Measurements from ENCODE around the gene NCF2.

DNA sequence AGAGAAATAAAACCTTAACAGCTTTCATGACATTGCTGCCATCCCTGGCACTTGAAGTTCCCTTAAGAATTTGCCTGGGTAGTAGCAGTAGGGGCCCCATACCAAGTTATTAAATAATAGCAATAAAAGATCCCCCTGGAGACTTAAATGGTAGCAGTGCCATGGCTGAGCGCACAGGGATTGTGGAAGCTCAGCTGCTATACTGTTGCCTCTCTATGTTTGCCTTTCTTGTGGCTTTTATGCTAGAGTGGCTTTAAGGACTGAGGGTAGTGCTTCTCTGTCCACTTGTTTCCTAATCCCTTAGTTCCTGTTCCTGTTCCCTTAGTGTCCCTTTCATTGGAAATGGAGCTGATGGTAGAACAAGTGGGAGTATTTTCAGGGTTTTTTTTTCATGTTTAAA is 42.1 kb downstream of the NCF2 start:
- TF ChIP-seq, protein P1, sequence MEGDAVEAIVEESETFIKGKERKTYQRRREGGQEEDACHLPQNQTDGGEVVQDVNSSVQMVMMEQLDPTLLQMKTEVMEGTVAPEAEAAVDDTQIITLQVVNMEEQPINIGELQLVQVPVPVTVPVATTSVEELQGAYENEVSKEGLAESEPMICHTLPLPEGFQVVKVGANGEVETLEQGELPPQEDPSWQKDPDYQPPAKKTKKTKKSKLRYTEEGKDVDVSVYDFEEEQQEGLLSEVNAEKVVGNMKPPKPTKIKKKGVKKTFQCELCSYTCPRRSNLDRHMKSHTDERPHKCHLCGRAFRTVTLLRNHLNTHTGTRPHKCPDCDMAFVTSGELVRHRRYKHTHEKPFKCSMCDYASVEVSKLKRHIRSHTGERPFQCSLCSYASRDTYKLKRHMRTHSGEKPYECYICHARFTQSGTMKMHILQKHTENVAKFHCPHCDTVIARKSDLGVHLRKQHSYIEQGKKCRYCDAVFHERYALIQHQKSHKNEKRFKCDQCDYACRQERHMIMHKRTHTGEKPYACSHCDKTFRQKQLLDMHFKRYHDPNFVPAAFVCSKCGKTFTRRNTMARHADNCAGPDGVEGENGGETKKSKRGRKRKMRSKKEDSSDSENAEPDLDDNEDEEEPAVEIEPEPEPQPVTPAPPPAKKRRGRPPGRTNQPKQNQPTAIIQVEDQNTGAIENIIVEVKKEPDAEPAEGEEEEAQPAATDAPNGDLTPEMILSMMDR (IDR thresholded peaks at IDR 0.05; ENCODE audit: insufficient read depth, low read length), result no peak
- no peak for TF ChIP-seq GABPA (IDR thresholded peaks at IDR 0.05; ENCODE audit: low read depth)
